Tibial nerve (tissue), 4 donors: Measurements from ENCODE around the gene ZNF333. TPM values are rescaled to one million over a fixed set of nuclear protein-coding genes. Genes with fewer than 3 reads are reported as not detected.

Experiments used
- DNase-seq, 2 donors: peaks; one replicate each; pipeline ENCODE4 v3.0.0-alpha.2; 2019; ENCODE audit warnings: low spot score in 2 of 2
- H3K27ac ChIP-seq, 4 donors: fragments of 200-600 bp; sonication (generic) in 3 of 4; one replicate each; pipeline ENCODE4 v1.5.1; 2017 to 2019; ENCODE audit warnings: mild to moderate bottlenecking in 1 of 4
- H3K27me3 ChIP-seq, 2 donors: fragments of 200-600 bp; sonication (generic) in 1 of 2; one replicate each; pipeline versions ENCODE4 v1.5.1 to v1.6.0; 2017 to 2019
- H3K36me3 ChIP-seq, 3 donors: fragments of 200-600 bp; sonication (generic); one replicate each; pipeline ENCODE4 v1.5.1; 2018 to 2019
- H3K4me1 ChIP-seq, 4 donors: fragments of 200-600 bp; sonication (generic) in 3 of 4; one replicate each; pipeline ENCODE4 v1.5.1; 2017 to 2019
- H3K4me3 ChIP-seq, 4 donors: fragments of 200-600 bp; sonication (generic) in 3 of 4; one replicate each; pipeline ENCODE4 v1.5.1; 2017 to 2019; ENCODE audit warnings: mild to moderate bottlenecking in 1 of 4, moderate library complexity in 1 of 4
- H3K9me3 ChIP-seq, 4 donors: fragments of 200-600 bp; sonication (generic) in 3 of 4; one replicate each; pipeline ENCODE4 v1.5.1; 2017 to 2019
- CTCF ChIP-seq, 5 experiments: fragments of 200-600 bp in 3 of 5; fragments of 450-650 bp in 2 of 5; sonication (generic) in 3 of 5; IDR thresholded peaks; one replicate each; pipeline ENCODE4 v1.5.1; 2016 to 2019; ENCODE audit warnings: antibody characterized with exemption in 5 of 5, mild to moderate bottlenecking in 3 of 5, moderate library complexity in 2 of 5
- EP300 ChIP-seq, 2 donors: sonication (generic); formaldehyde crosslinking; IDR thresholded peaks; one replicate each; pipeline ENCODE4 v1.6.1; 2017; ENCODE audit warnings: antibody characterized with exemption in 2 of 2, mild to moderate bottlenecking in 1 of 2
- POLR2A ChIP-seq, 2 donors: fragments of 450-650 bp; IDR thresholded peaks; one replicate each; pipeline ENCODE4 v1.6.1; 2017; ENCODE audit warnings: antibody characterized with exemption in 2 of 2, mild to moderate bottlenecking in 2 of 2, moderate library complexity in 2 of 2
- WGBS, 2 donors: methylation state at CpG; one replicate each; pipeline ENCODE4 v1.1.5; 2018; 5-methylcytosine and 5-hydroxymethylcytosine counted together
- total RNA-seq, 4 donors: library from RNA; depleted of rRNA; stranded (reverse); fragments of >200 nt; gene quantifications; one replicate each; pipeline ENCODE4 v1.1.0, GENCODE V29; 2016

ZNF333 gene
- total RNA-seq, 4 donors from 2014 or later: 35.3 to 42.6 (median 39.6) TPM

- no peak overlapping the region for H3K4me3 ChIP-seq
- TF ChIP-seq CTCF (IDR thresholded peaks at IDR 0.05): no peak
Measured at GRCh38 chr19:14677464-14677863, 12.4 kb upstream of the ZNF333 start.

DNA sequence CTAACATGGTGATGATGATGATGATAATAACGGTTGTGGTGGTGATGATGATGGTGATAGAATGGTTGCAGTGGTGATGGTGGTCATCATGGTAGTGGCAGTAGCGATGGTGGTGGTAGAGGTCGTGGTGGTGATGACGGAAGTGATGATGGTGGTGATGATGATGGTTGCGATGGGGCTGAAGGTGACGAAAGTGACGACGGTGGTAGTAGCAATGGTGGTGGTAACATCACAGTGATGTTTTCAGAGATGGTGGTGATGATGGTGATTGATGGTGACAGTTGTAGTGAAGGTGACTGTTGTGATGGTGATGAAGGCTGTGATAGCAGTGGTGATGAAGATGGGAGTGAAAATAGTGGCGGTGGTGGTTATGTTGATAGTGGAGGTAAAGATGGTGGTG is 11.6 kb upstream of the ZNF333 start:
- Histone ChIP-seq H3K4me1 (no peaks in the 10 kb centered on the region), H3K9me3 (no peaks in the 10 kb centered on the region), H3K36me3 (no peaks in the 10 kb centered on the region), H3K27me3 (peaks cover 0 to 6% of the 10 kb centered on the region in 2 donors), H3K27ac (no peak overlapping the region), H3K4me3 (no peak overlapping the region)
- no peak for TF ChIP-seq EP300 (IDR thresholded peaks at IDR 0.05)
- no peak for TF ChIP-seq POLR2A (IDR thresholded peaks at IDR 0.05)
- TF ChIP-seq CTCF (IDR thresholded peaks at IDR 0.05): no peak
- WGBS, 2 donors: 83 to 86% methylated on average over 9 of the region's 9 CpGs
- DNase-seq: no peak

More at GRCh38 chr19:14677464-14677863, 12.4 kb upstream of the ZNF333 start:
- no peak for DNase-seq
- Histone ChIP-seq H3K4me1 (no peaks in the 10 kb centered on the region), H3K27ac (no peak overlapping the region), H3K27me3 (peaks cover 0 to under 1% of the 10 kb centered on the region in 2 donors), H3K36me3 (no peaks in the 10 kb centered on the region), H3K9me3 (no peaks in the 10 kb centered on the region)
- WGBS, 2 donors: 88 to 91% methylated on average over 6 of the region's 6 CpGs

GRCh38 chr19:14682084-14682483 is 7.8 kb upstream of the ZNF333 start:
- DNase-seq: no peak
- H3K27ac ChIP-seq: no peak overlapping the region
- H3K4me3 ChIP-seq: no peak overlapping the region
- H3K27me3 ChIP-seq: peaks cover 0 to 6% of the 10 kb centered on the region in 2 donors
- H3K4me1 ChIP-seq: no peaks in the 10 kb centered on the region
- H3K9me3 ChIP-seq: no peaks in the 10 kb centered on the region
- TF ChIP-seq POLR2A (IDR thresholded peaks at IDR 0.05): no peak
- TF ChIP-seq CTCF (IDR thresholded peaks at IDR 0.05): no peak
- no peak for TF ChIP-seq EP300 (IDR thresholded peaks at IDR 0.05)
- no peaks in the 10 kb centered on the region for H3K36me3 ChIP-seq
- 84 to 93% methylated on average over 2 of the region's 2 CpGs for WGBS, 2 donors

DNA sequence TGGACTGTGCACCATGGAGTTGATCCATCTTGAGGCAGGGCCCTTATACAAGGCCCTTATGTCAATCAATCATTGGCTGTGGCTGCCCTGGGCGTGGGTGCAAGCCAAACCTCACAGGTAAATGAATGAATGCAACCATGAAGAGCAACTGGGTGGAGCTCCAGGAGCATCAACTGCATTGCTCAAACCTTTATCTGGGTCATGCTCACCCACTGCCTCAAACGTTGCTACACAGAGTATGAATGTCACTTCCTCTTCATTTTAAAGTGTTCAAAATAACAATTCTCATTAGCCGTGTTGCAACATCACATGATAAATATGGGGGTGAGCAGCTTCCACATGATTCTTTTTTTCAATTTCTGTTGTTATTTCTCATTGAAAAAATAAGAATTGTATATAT is 6.4 kb upstream of the ZNF333 start:
- H3K4me1 ChIP-seq: no peaks in the 10 kb centered on the region
- no peak overlapping the region for H3K4me3 ChIP-seq
- no peak overlapping the region for H3K27ac ChIP-seq
- WGBS, 2 donors: 43 to 50% methylated on average over 3 of the region's 3 CpGs
- no peaks in the 10 kb centered on the region for H3K9me3 ChIP-seq
- no peak for DNase-seq
- TF ChIP-seq POLR2A (IDR thresholded peaks at IDR 0.05): no peak
- no peak for TF ChIP-seq EP300 (IDR thresholded peaks at IDR 0.05)
- no peak for TF ChIP-seq CTCF (IDR thresholded peaks at IDR 0.05)
- no peaks in the 10 kb centered on the region for H3K36me3 ChIP-seq
- H3K27me3 ChIP-seq: peaks cover 0 to 6% of the 10 kb centered on the region in 2 donors

- Histone ChIP-seq H3K9me3 (no peaks in the 10 kb centered on the region), H3K27ac (no peak overlapping the region)
- WGBS, 2 donors: 40 to 46% methylated on average over 3 of the region's 3 CpGs
Measured at GRCh38 chr19:14686411-14686810, 3.4 kb upstream of the ZNF333 start.

More at GRCh38 chr19:14686411-14686810, 3.4 kb upstream of the ZNF333 start:
- peaks cover 0 to 21% (median 5%) of the 10 kb centered on the region in 4 donors for H3K4me1 ChIP-seq
- TF ChIP-seq EP300 (IDR thresholded peaks at IDR 0.05): no peak
- peak in 2 of 5 experiments; percentile 11 to 25 for TF ChIP-seq CTCF (IDR thresholded peaks at IDR 0.05)
- no peaks in the 10 kb centered on the region for H3K36me3 ChIP-seq
- DNase-seq: no peak
- no peak overlapping the region for H3K4me3 ChIP-seq
- peaks cover 0 to 6% of the 10 kb centered on the region in 2 donors for H3K27me3 ChIP-seq
